Activated CD4-positive, alpha-beta T cell treated with anti-CD3 and anti-CD28 coated beads for 36 hours (primary cell): ENCODE measurements around the gene RAPH1. TPM values are rescaled to one million over a fixed set of nuclear protein-coding genes. Genes with fewer than 3 reads are reported as not detected.
A peak's percentile ranks its signal among the peaks of the same experiment; 100 is the strongest.
"Not testable (repeated sequence)": the region's sequence is repeated elsewhere in the genome, so short reads cannot be mapped to it uniquely, and the experiment has no call there.

Experiments used
- ATAC-seq: fragments of 200-7000 bp; cut with Tn5 transposase; one replicate; pipeline ENCODE4 v1.10.0; 2021; ENCODE audit warnings: mild to moderate bottlenecking, moderate library complexity
- CTCF ChIA-PET: fragments of 350-600 bp; sonication (Branson Sonifier 250); formaldehyde crosslinking; loops from one replicate; lab custom pipeline; 2021; ENCODE audit warnings: antibody characterized with exemption; lab: Charles Lee
- POLR2A ChIA-PET: fragments of 350-600 bp; sonication (Branson Sonifier 250); formaldehyde crosslinking; loops from one replicate; lab custom pipeline; 2021; ENCODE audit warnings: antibody characterized with exemption, inconsistent platforms; lab: Charles Lee
- DNase-seq: peaks from one replicate; pipeline ENCODE4 v3.0.0-alpha.2; 2020
- H3K27ac Mint-ChIP-seq: one replicate; pipeline ENCODE4 v1.8.0; 2021; ENCODE audit warnings: mixed read lengths
- H3K27me3 Mint-ChIP-seq: one replicate; pipeline ENCODE4 v1.8.0; 2021; ENCODE audit warnings: mixed read lengths
- H3K36me3 Mint-ChIP-seq: one replicate; pipeline ENCODE4 v1.8.0; 2021; ENCODE audit warnings: low read depth, mixed read lengths
- H3K4me1 Mint-ChIP-seq: one replicate; pipeline ENCODE4 v1.8.0; 2021; ENCODE audit warnings: mixed read lengths
- H3K4me3 Mint-ChIP-seq: one replicate; pipeline ENCODE4 v1.8.0; 2021; ENCODE audit warnings: mild to moderate bottlenecking, moderate library complexity, mixed read lengths
- H3K9me3 Mint-ChIP-seq: one replicate; pipeline ENCODE4 v1.8.0; 2021; ENCODE audit warnings: low read depth, mixed read lengths
- intact Hi-C, 2 experiments: fragments of 100-400 bp; cut with DNase I in 1 of 2; cut with micrococcal nuclease in 1 of 2; formaldehyde crosslinking; loops; one replicate each; pipeline versions ENCODE4 v1.14.2 to v1.15.1; 2022 to 2024; cut with DNase I, micrococcal nuclease
- total RNA-seq, 2 experiments: library from RNA; stranded (reverse); gene quantifications; one replicate each; pipeline ENCODE4 v1.2.3, GENCODE V29; 2021

The RAPH1 gene
- total RNA-seq, 2 experiments from 2014 or later, result 8.5 to 9.9 TPM

GRCh38 chr2:203400805-203401585, 134.1 kb downstream of the RAPH1 start:
- POLR2A ChIA-PET, result no interaction called here
- DNase-seq (no peak), ATAC-seq (no peak)
- CTCF ChIA-PET, result no interaction called here
- Mint-ChIP-seq H3K9me3 (peaks cover 5% of the 10 kb centered on the region), H3K36me3 (peaks cover 29% of the 10 kb centered on the region), H3K4me3 (no peak overlapping the region), H3K4me1 (no peaks in the 10 kb centered on the region), H3K27me3 (no peaks in the 10 kb centered on the region), H3K27ac (no peak overlapping the region)
- intact Hi-C loops, result no loop called here

- Mint-ChIP-seq H3K4me3 (no peak overlapping the region), H3K9me3 (peaks cover 5% of the 10 kb centered on the region), H3K36me3 (peaks cover 30% of the 10 kb centered on the region), H3K27ac (no peak overlapping the region), H3K27me3 (no peaks in the 10 kb centered on the region), H3K4me1 (no peaks in the 10 kb centered on the region)
- ATAC-seq, result no peak
- ChIA-PET POLR2A (no interaction called here), CTCF (interaction anchor here (0.7 to 1.5 kb wide), 2 partner anchors 20 to 69 kb away, joined by 3 to 4 read pairs; no protein-coding TSS in a partner anchor)
- intact Hi-C loops, result no loop called here
- DNase-seq, result no peak
Observed at GRCh38 chr2:203399031-203399430, 136.1 kb downstream of the RAPH1 start.

GRCh38 chr2:203396667-203397066, 138.4 kb downstream of the RAPH1 start:
- Mint-ChIP-seq H3K4me3 (no peak overlapping the region), H3K27me3 (no peaks in the 10 kb centered on the region), H3K9me3 (peaks cover 5% of the 10 kb centered on the region), H3K27ac (no peak overlapping the region), H3K36me3 (peaks cover 34% of the 10 kb centered on the region), H3K4me1 (no peaks in the 10 kb centered on the region)
- ATAC-seq, result no peak
- intact Hi-C loops, result no loop called here
- POLR2A ChIA-PET, result no interaction called here
- CTCF ChIA-PET, result interaction anchor here (1.9 kb wide), 1 partner anchor 13 kb away, joined by 4 read pairs; no protein-coding TSS in a partner anchor
- DNase-seq, result no peak

- CTCF ChIA-PET, result interaction anchor here (1.2 kb wide), 1 partner anchor 422 kb away, joined by 4 read pairs; no protein-coding TSS in a partner anchor
Observed at GRCh38 chr2:203395858-203396257, 139.2 kb downstream of the RAPH1 start.

GRCh38 chr2:203394519-203395227, 140.4 kb downstream of the RAPH1 start:
- H3K36me3 Mint-ChIP-seq, result peaks cover 35% of the 10 kb centered on the region
- ChIA-PET CTCF (interaction anchor here (1.2 kb wide), 1 partner anchor 423 kb away, joined by 4 read pairs; no protein-coding TSS in a partner anchor), POLR2A (no interaction called here)
- no peaks in the 10 kb centered on the region for H3K4me1 Mint-ChIP-seq
- intact Hi-C loops, result no loop called here
- no peak overlapping the region for H3K27ac Mint-ChIP-seq
- ATAC-seq (no peak), DNase-seq (peak; percentile 23)
- no peak overlapping the region for H3K4me3 Mint-ChIP-seq
- peaks cover 5% of the 10 kb centered on the region for H3K9me3 Mint-ChIP-seq
- no peaks in the 10 kb centered on the region for H3K27me3 Mint-ChIP-seq

More at GRCh38 chr2:203395858-203396257, 139.2 kb downstream of the RAPH1 start:
- intact Hi-C loops, result no loop called here
- Mint-ChIP-seq H3K4me1 (no peaks in the 10 kb centered on the region), H3K9me3 (peaks cover 5% of the 10 kb centered on the region), H3K36me3 (peaks cover 32% of the 10 kb centered on the region), H3K4me3 (no peak overlapping the region), H3K27ac (no peak overlapping the region), H3K27me3 (no peaks in the 10 kb centered on the region)
- DNase-seq, result no peak
- ATAC-seq, result no peak
- POLR2A ChIA-PET, result interaction anchor here (0.6 kb wide), 1 partner anchor 11 kb away, joined by 3 read pairs; no protein-coding TSS in a partner anchor

- H3K4me1 Mint-ChIP-seq, DNase-seq, ATAC-seq, H3K27ac Mint-ChIP-seq, H3K4me3 Mint-ChIP-seq, POLR2A ChIA-PET, H3K9me3 Mint-ChIP-seq, intact Hi-C loops, H3K27me3 Mint-ChIP-seq: not testable (repeated sequence)
- H3K36me3 Mint-ChIP-seq, result peaks cover 11% of the 10 kb centered on the region
- CTCF ChIA-PET, result interaction anchor here (0.9 to 1.2 kb wide), 2 partner anchors 10 to 438 kb away, joined by 3 read pairs; no protein-coding TSS in a partner anchor
Observed at GRCh38 chr2:203388153-203388552, 146.9 kb downstream of the RAPH1 start.

- POLR2A ChIA-PET, result no interaction called here
- no peak for ATAC-seq
- Mint-ChIP-seq H3K4me1 (no peaks in the 10 kb centered on the region), H3K27ac (no peak overlapping the region), H3K9me3 (no peaks in the 10 kb centered on the region), H3K27me3 (no peaks in the 10 kb centered on the region), H3K4me3 (no peak overlapping the region), H3K36me3 (peaks cover 5% of the 10 kb centered on the region)
- CTCF ChIA-PET, result interaction anchor here (0.6 to 1.0 kb wide), 4 partner anchors 9 to 448 kb away, joined by 3 to 4 read pairs (median 4); no protein-coding TSS in a partner anchor
- intact Hi-C loops, result no loop called here
- no peak for DNase-seq
Observed at GRCh38 chr2:203383038-203383437, 152.1 kb downstream of the RAPH1 start.

GRCh38 chr2:203379156-203379555, 155.9 kb downstream of the RAPH1 start:
- ChIA-PET CTCF (interaction anchor here (0.6 to 1.5 kb wide), 2 partner anchors 8 to 20 kb away, joined by 3 read pairs; no protein-coding TSS in a partner anchor), POLR2A (no interaction called here)
- no peaks in the 10 kb centered on the region for H3K9me3 Mint-ChIP-seq
- intact Hi-C loops, result no loop called here
- H3K4me3 Mint-ChIP-seq, result no peak overlapping the region
- H3K27me3 Mint-ChIP-seq, result no peaks in the 10 kb centered on the region
- H3K4me1 Mint-ChIP-seq, result no peaks in the 10 kb centered on the region
- ATAC-seq, result no peak
- H3K27ac Mint-ChIP-seq, result no peak overlapping the region
- peaks cover 3% of the 10 kb centered on the region for H3K36me3 Mint-ChIP-seq
- DNase-seq, result no peak

- Mint-ChIP-seq H3K4me1 (no peaks in the 10 kb centered on the region), H3K36me3 (no peaks in the 10 kb centered on the region), H3K27me3 (no peaks in the 10 kb centered on the region), H3K4me3 (no peak overlapping the region), H3K9me3 (no peaks in the 10 kb centered on the region), H3K27ac (no peak overlapping the region)
- CTCF ChIA-PET, result interaction anchor here (0.6 to 0.7 kb wide), 2 partner anchors 9 to 119 kb away, joined by 3 read pairs; no protein-coding TSS in a partner anchor
- no peak for ATAC-seq
- intact Hi-C loops, result no loop called here
- DNase-seq, result no peak
- POLR2A ChIA-PET, result no interaction called here
Observed at GRCh38 chr2:203376173-203376572, 158.9 kb downstream of the RAPH1 start.

GRCh38 chr2:203372706-203373105, 162.4 kb downstream of the RAPH1 start:
- H3K36me3 Mint-ChIP-seq, intact Hi-C loops, H3K27me3 Mint-ChIP-seq, DNase-seq, H3K4me3 Mint-ChIP-seq, POLR2A ChIA-PET, ATAC-seq, H3K27ac Mint-ChIP-seq, H3K9me3 Mint-ChIP-seq, CTCF ChIA-PET, H3K4me1 Mint-ChIP-seq: not testable (repeated sequence)
